HCT116 (cell line): ENCODE measurements around the gene WTAP. TPM values are rescaled to one million over a fixed set of nuclear protein-coding genes. Genes with fewer than 3 reads are reported as not detected.

ENCODE experiments used
- ATAC-seq: fragments of 200-7000 bp; cut with Tn5 transposase; 2 replicates; pipeline ENCODE4 v1.9.1; 2020; ENCODE audit warnings: mild to moderate bottlenecking, moderate library complexity
- BruUV-seq: library from RNA; stranded (reverse); fragments of 400-500 nt; replicated peaks from 2 replicates; lab custom pipeline; 2021; lab: Mats Ljungman, UMichigan
- CTCF ChIA-PET: fragments of 300-600 bp; sonication (Branson Sonifier 250); formaldehyde crosslinking; loops from one replicate; lab custom pipeline; 2021; ENCODE audit warnings: antibody characterized with exemption; lab: Charles Lee
- POLR2A ChIA-PET: fragments of 300-600, 350-600 bp; sonication (Branson Sonifier 250); formaldehyde crosslinking; loops from one replicate; lab custom pipeline; 2021; ENCODE audit warnings: antibody characterized with exemption; lab: Charles Lee
- RAD21 ChIA-PET, 2 experiments: fragments of 300-600 bp; sonication (Branson Sonifier 250); formaldehyde crosslinking; loops; one replicate each; lab custom pipeline; 2023; ENCODE audit warnings: low total read pairs in 2 of 2; ENCODE audit not compliant: uncharacterized antibody in 2 of 2, unreplicated experiment in 2 of 2, low non-redundant PET in 1 of 2; lab: Charles Lee
- DNase-seq: peaks from one replicate; pipeline ENCODE4 v3.0.0-alpha.2; 2010; ENCODE audit warnings: low read depth, low spot score
- H2AFZ ChIP-seq: fragments of 200-600 bp; shearing (Covaris generic), sonication (generic); 2 replicates; pipeline ENCODE4 v1.6.1; 2017; ENCODE audit warnings: low read depth, mixed run types, mixed read lengths, antibody characterized with exemption, low read length; ENCODE audit not compliant: poor library complexity, severe bottlenecking
- H3K27ac ChIP-seq: 2 replicates; pipeline ENCODE4 v1.5.1; 2012; ENCODE audit warnings: low read depth, low read length
- H3K27me3 ChIP-seq: fragments of 200-600 bp; sonication (generic); 2 replicates; pipeline ENCODE4 v1.6.1; 2016; ENCODE audit warnings: mixed run types, low read length, mixed read lengths; ENCODE audit not compliant: insufficient read depth
- H3K36me3 ChIP-seq, 2 experiments: fragments of 200-500 bp in 1 of 2; fragments of 200-600 bp in 1 of 2; sonication (Bioruptor generic) in 1 of 2; sonication (generic) in 1 of 2; 2 replicates each; pipeline versions ENCODE4 v1.5.1 to v1.6.1; 2014 to 2016; ENCODE audit warnings: low read length in 2 of 2, inconsistent platforms in 1 of 2, mixed read lengths in 1 of 2, mixed run types in 1 of 2; ENCODE audit not compliant: insufficient read depth in 2 of 2, control insufficient read depth in 1 of 2
- H3K4me1 ChIP-seq, 2 experiments: fragments of 200-600 bp in 1 of 2; sonication (generic) in 1 of 2; 2 replicates each; pipeline versions ENCODE4 v1.5.1 to v1.6.1; 2012 to 2017; ENCODE audit warnings: low read length in 2 of 2, inconsistent platforms in 1 of 2, mild to moderate bottlenecking in 1 of 2, mixed read lengths in 1 of 2, mixed run types in 1 of 2, moderate library complexity in 1 of 2; ENCODE audit not compliant: insufficient read depth in 2 of 2, control insufficient read depth in 1 of 2
- H3K4me2 ChIP-seq: fragments of 200-600 bp; sonication (generic); 2 replicates; pipeline ENCODE4 v1.6.1; 2017; ENCODE audit warnings: mixed run types, low read length, mixed read lengths
- H3K4me3 ChIP-seq, 2 experiments: fragments of 200-600 bp in 1 of 2; sonication (generic) in 1 of 2; replicated peaks in 1 of 2; 2 replicates each; pipeline ENCODE4 v1.5.1; 2011 to 2016; ENCODE audit warnings: low read length in 2 of 2, control low read depth in 1 of 2, low read depth in 1 of 2, mild to moderate bottlenecking in 1 of 2, mixed read lengths in 1 of 2, mixed run types in 1 of 2
- H3K79me2 ChIP-seq: fragments of 200-600 bp; sonication (generic); 2 replicates; pipeline ENCODE4 v1.6.1; 2017; ENCODE audit warnings: mild to moderate bottlenecking, mixed run types, low read length, moderate library complexity, mixed read lengths; ENCODE audit not compliant: insufficient read depth
- H3K9ac ChIP-seq: fragments of 200-600 bp; sonication (generic); 2 replicates; pipeline ENCODE4 v1.6.1; 2016; ENCODE audit warnings: low read length, mixed read lengths
- H3K9me2 ChIP-seq: fragments of 200-600 bp; sonication (generic), shearing (Covaris generic); 2 replicates; pipeline ENCODE4 v1.6.1; 2017; ENCODE audit warnings: mixed run types, mild to moderate bottlenecking, moderate library complexity; ENCODE audit not compliant: insufficient read depth
- H3K9me3 ChIP-seq, 2 experiments: fragments of 200-500 bp in 1 of 2; fragments of 200-600 bp in 1 of 2; sonication (Bioruptor generic) in 1 of 2; sonication (generic) in 1 of 2; 2 replicates each; pipeline ENCODE4 v1.6.1; 2014 to 2017; ENCODE audit warnings: low read length in 2 of 2, mixed read lengths in 2 of 2, inconsistent platforms in 1 of 2, low read depth in 1 of 2, mild to moderate bottlenecking in 1 of 2, mixed run types in 1 of 2, moderate library complexity in 1 of 2; ENCODE audit not compliant: control insufficient read depth in 1 of 2, insufficient read depth in 1 of 2
- H4K20me1 ChIP-seq: fragments of 200-600 bp; sonication (generic), shearing (Covaris generic); 2 replicates; pipeline ENCODE4 v1.6.1; 2017; ENCODE audit warnings: mixed run types, mild to moderate bottlenecking, moderate library complexity; ENCODE audit not compliant: insufficient read depth
- ATF3 ChIP-seq: IDR thresholded peaks from 2 replicates; pipeline ENCODE4 v1.6.1; 2012
- CEBPB ChIP-seq: IDR thresholded peaks from 2 replicates; pipeline ENCODE4 v1.6.1; 2012; ENCODE audit warnings: low read depth
- EGR1 ChIP-seq: IDR thresholded peaks from 2 replicates; pipeline ENCODE4 v1.6.1; 2012; ENCODE audit warnings: low read depth
- EZH2phosphoT487 ChIP-seq: fragments of 200-600 bp; IDR thresholded peaks from 2 replicates; pipeline ENCODE4 v1.6.1; 2018; ENCODE audit warnings: antibody characterized with exemption, borderline replicate concordance
- FOSL1 ChIP-seq: IDR thresholded peaks from 2 replicates; pipeline ENCODE4 v1.6.1; 2012; ENCODE audit warnings: low read depth
- JUND ChIP-seq: IDR thresholded peaks from 2 replicates; pipeline ENCODE4 v1.6.1; 2012
- POLR2A ChIP-seq: IDR thresholded peaks from 2 replicates; pipeline ENCODE4 v1.7.0; 2011; ENCODE audit warnings: borderline replicate concordance; ENCODE audit not compliant: insufficient read depth, insufficient read length; ENCODE audit errors: extremely low read depth
- POLR2AphosphoS5 ChIP-seq: IDR thresholded peaks from 2 replicates; pipeline ENCODE4 v1.6.1; 2011; ENCODE audit warnings: mild to moderate bottlenecking, low read depth, low read length, moderate library complexity
- SIN3A ChIP-seq: IDR thresholded peaks from 2 replicates; pipeline ENCODE4 v1.6.1; 2012; ENCODE audit warnings: low read depth
- SP1 ChIP-seq: IDR thresholded peaks from 2 replicates; pipeline ENCODE4 v1.6.1; 2012; ENCODE audit warnings: low read depth
- SRF ChIP-seq: IDR thresholded peaks from 2 replicates; pipeline ENCODE4 v1.6.1; 2012; ENCODE audit warnings: low read depth
- TCF7L2 ChIP-seq: IDR thresholded peaks from 2 replicates; pipeline ENCODE4 v1.7.0; 2011; ENCODE audit warnings: borderline replicate concordance, inconsistent platforms; ENCODE audit not compliant: insufficient read depth, insufficient read length; ENCODE audit errors: extremely low read depth
- ZFX ChIP-seq: fragments of 450-650 bp; IDR thresholded peaks from 2 replicates; pipeline ENCODE4 v1.6.1; 2017
- intact Hi-C: fragments of 100-400 bp; cut with micrococcal nuclease; formaldehyde crosslinking; loops from 2 replicates; pipeline ENCODE4 v1.10.0; 2022
- total RNA-seq: library from RNA; stranded (reverse); gene quantifications from one replicate; pipeline ENCODE4 v1.2.1, GENCODE V29; 2021; ENCODE audit not compliant: unreplicated experiment

The WTAP gene
- total RNA-seq, 1 experiment from 2014 or later = 88.6 TPM

- CTCF ChIA-PET = no interaction called here
- no peak overlapping the region for H2AFZ ChIP-seq
- POLR2A ChIA-PET = interaction anchor here (1.9 kb wide), 1 partner anchor 13 kb away, joined by 9 read pairs; the partner anchor contains the start of gene WTAP
- BruUV-seq = TSS peak; percentile 9
- no peaks in the 10 kb centered on the region for H3K4me1 ChIP-seq
- RAD21 ChIA-PET = no interaction called here
- no peak overlapping the region for H3K27ac ChIP-seq
- peaks cover 27% of the 10 kb centered on the region for H4K20me1 ChIP-seq
- H3K9me2 ChIP-seq = no peaks in the 10 kb centered on the region
- peaks cover 42 to 48% of the 10 kb centered on the region in 2 experiments for H3K36me3 ChIP-seq
- H3K79me2 ChIP-seq = peaks cover 100% of the 10 kb centered on the region
- no peak overlapping the region for H3K9ac ChIP-seq
- intact Hi-C loops = no loop called here
- TF ChIP-seq ZFX (no peak), EZH2phosphoT487 (no peak), SRF (no peak), ATF3 (no peak), TCF7L2 (no peak), SP1 (no peak), SIN3A (no peak), POLR2A (no peak), CEBPB (no peak), FOSL1 (no peak), EGR1 (no peak), JUND (no peak), POLR2AphosphoS5 (no peak)
- DNase-seq (no peak), ATAC-seq (no peak)
- no peaks in the 10 kb centered on the region for H3K27me3 ChIP-seq
- no peaks in the 10 kb centered on the region for H3K9me3 ChIP-seq
- H3K4me3 ChIP-seq = no peak overlapping the region
- no peak overlapping the region for H3K4me2 ChIP-seq
These were observed 12.0 kb downstream of the WTAP start for GRCh38 chr6:159739341-159739740.

GRCh38 chr6:159742165-159742564 is 14.9 kb downstream of the WTAP start:
- no TSS peak for BruUV-seq
- TF ChIP-seq FOSL1 = no peak
- no peak for TF ChIP-seq EGR1
- no peak for TF ChIP-seq ATF3
- peaks cover 68 to 69% of the 10 kb centered on the region in 2 experiments for H3K36me3 ChIP-seq
- H3K27ac ChIP-seq = no peak overlapping the region
- H3K9me2 ChIP-seq = no peaks in the 10 kb centered on the region
- no peak overlapping the region for H2AFZ ChIP-seq
- no peak overlapping the region for H3K4me2 ChIP-seq
- ChIA-PET CTCF (no interaction called here), RAD21 (no interaction called here), POLR2A (no interaction called here)
- H3K9me3 ChIP-seq = no peaks in the 10 kb centered on the region
- no peak overlapping the region for H3K9ac ChIP-seq
- intact Hi-C loops = no loop called here
- ATAC-seq (no peak), DNase-seq (no peak)
- H3K79me2 ChIP-seq = peaks cover 100% of the 10 kb centered on the region
- no peak overlapping the region for H3K4me3 ChIP-seq
- peaks cover 28% of the 10 kb centered on the region for H4K20me1 ChIP-seq
- H3K4me1 ChIP-seq = no peaks in the 10 kb centered on the region
- no peaks in the 10 kb centered on the region for H3K27me3 ChIP-seq
